ENCODE measurements around the gene RRP1B. TPM values are rescaled to one million over a fixed set of nuclear protein-coding genes. Genes with fewer than 3 reads are reported as not detected.

The RRP1B gene
- polyA plus RNA-seq, 1 donor from 2014 or later: 20.3 TPM

- no peak for TF ChIP-seq TAF1 (IDR thresholded peaks at IDR 0.05; ENCODE audit: low read depth)
- no peak for TF ChIP-seq EZH2 (IDR thresholded peaks at IDR 0.05; ENCODE audit: borderline replicate concordance, insufficient read depth, low read length, poor library complexity, severe bottlenecking)
- TF ChIP-seq CTCF (IDR thresholded peaks at IDR 0.05; ENCODE audit: poor library complexity, severe bottlenecking): no peak
- TF ChIP-seq RAD21 (conservative IDR thresholded peaks at IDR 0.05): no peak
- TF ChIP-seq EP300 (conservative IDR thresholded peaks at IDR 0.05; ENCODE audit: poor library complexity, severe bottlenecking): no peak
- no peak for TF ChIP-seq REST (IDR thresholded peaks at IDR 0.05; ENCODE audit: borderline replicate concordance)
- no peak for TF ChIP-seq POLR2AphosphoS5 (IDR thresholded peaks at IDR 0.05)
- no peaks in the 10 kb centered on the region for H3F3A ChIP-seq (ENCODE audit: insufficient read depth, low read length, poor library complexity, severe bottlenecking)
- no peaks in the 10 kb centered on the region for H3K9me2 ChIP-seq (ENCODE audit: insufficient read depth, low read length)
- no peaks in the 10 kb centered on the region for H3K27me3 ChIP-seq (ENCODE audit: insufficient read depth, low read depth, low read length)
- no peak overlapping the region for H3K27ac ChIP-seq (ENCODE audit: low read length)
- no peak overlapping the region for H3K4me3 ChIP-seq (ENCODE audit: low read length)
- no peaks in the 10 kb centered on the region for H3K36me3 ChIP-seq (ENCODE audit: insufficient read depth, low read length)
- H4K20me1 ChIP-seq (ENCODE audit: insufficient read depth): no peaks in the 10 kb centered on the region
- H3K9me3 ChIP-seq (ENCODE audit: low read length): no peaks in the 10 kb centered on the region
- H3K4me2 ChIP-seq (ENCODE audit: low read length): no peak overlapping the region
- no peak overlapping the region for H3K9ac ChIP-seq (ENCODE audit: low read length)
- peaks cover 48% of the 10 kb centered on the region for H3K79me2 ChIP-seq (replicated peaks; ENCODE audit: insufficient read depth, low read length)
- no peak overlapping the region for H2AFZ ChIP-seq (ENCODE audit: low read depth, low read length)
These were observed 5.0 kb downstream of the RRP1B start for GRCh38 chr21:43664358-43664757.

- H3F3A ChIP-seq (ENCODE audit: insufficient read depth, low read length, poor library complexity, severe bottlenecking): no peaks in the 10 kb centered on the region
- H3K36me3 ChIP-seq (ENCODE audit: insufficient read depth, low read length): no peaks in the 10 kb centered on the region
- no peaks in the 10 kb centered on the region for H4K20me1 ChIP-seq (ENCODE audit: insufficient read depth)
These were observed 6.5 kb downstream of the RRP1B start for GRCh38 chr21:43665879-43666278.

More at GRCh38 chr21:43665879-43666278, 6.5 kb downstream of the RRP1B start:
- peaks cover 46% of the 10 kb centered on the region for H3K79me2 ChIP-seq (replicated peaks; ENCODE audit: insufficient read depth, low read length)
- H3K9me2 ChIP-seq (ENCODE audit: insufficient read depth, low read length): no peaks in the 10 kb centered on the region
- H2AFZ ChIP-seq (ENCODE audit: low read depth, low read length): no peak overlapping the region
- TF ChIP-seq MXI1 (conservative IDR thresholded peaks at IDR 0.05; ENCODE audit: poor library complexity, severe bottlenecking) (no peak), SMC3 (conservative IDR thresholded peaks at IDR 0.05; ENCODE audit: poor library complexity) (no peak), RAD21 (conservative IDR thresholded peaks at IDR 0.05) (no peak), CTCF (IDR thresholded peaks at IDR 0.05; ENCODE audit: poor library complexity, severe bottlenecking) (no peak), EZH2 (IDR thresholded peaks at IDR 0.05; ENCODE audit: borderline replicate concordance, insufficient read depth, low read length, poor library complexity, severe bottlenecking) (no peak), POLR2AphosphoS5 (IDR thresholded peaks at IDR 0.05) (no peak), TAF1 (IDR thresholded peaks at IDR 0.05; ENCODE audit: low read depth) (no peak), EP300 (conservative IDR thresholded peaks at IDR 0.05; ENCODE audit: poor library complexity, severe bottlenecking) (no peak)
- H3K4me2 ChIP-seq (ENCODE audit: low read length): no peak overlapping the region
- no peak overlapping the region for H3K4me3 ChIP-seq (ENCODE audit: low read length)
- no peaks in the 10 kb centered on the region for H3K27me3 ChIP-seq (ENCODE audit: insufficient read depth, low read depth, low read length)
- no peaks in the 10 kb centered on the region for H3K9me3 ChIP-seq (ENCODE audit: low read length)
- no peak overlapping the region for H3K9ac ChIP-seq (ENCODE audit: low read length)
- H3K27ac ChIP-seq (ENCODE audit: low read length): no peak overlapping the region
